ENCODE measurements around the gene CETN3. TPM values are rescaled to one million over a fixed set of nuclear protein-coding genes. Genes with fewer than 3 reads are reported as not detected.

The CETN3 gene
- total RNA-seq, 1 experiment from 2014 or later: 42.8 TPM

DNA sequence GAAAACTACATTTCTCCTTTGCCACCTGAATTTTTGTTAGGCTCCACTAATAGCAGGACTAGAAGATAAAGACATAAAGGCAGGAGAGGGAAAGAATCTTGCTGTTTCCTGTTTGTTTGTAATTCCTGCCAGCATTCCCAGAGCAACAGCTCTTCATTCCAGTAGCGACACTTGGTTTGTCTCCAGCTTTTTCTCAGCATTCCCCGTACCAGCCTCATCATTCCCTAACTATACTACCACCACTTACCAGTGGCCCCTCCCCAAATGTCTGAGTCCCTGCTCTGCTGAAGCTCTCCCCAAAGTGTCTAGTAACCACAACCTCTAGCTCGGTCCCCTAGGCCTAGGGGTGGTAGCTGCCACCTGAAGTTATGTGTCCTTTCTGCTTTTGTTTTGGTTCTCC lies 18.6 kb downstream of the CETN3 start:
- BruUV-seq (replicated peaks): no TSS peak
- H3K9me2 ChIP-seq (ENCODE audit: insufficient read depth): no peaks in the 10 kb centered on the region
- no peaks in the 10 kb centered on the region for H3K79me2 ChIP-seq (ENCODE audit: insufficient read depth, low read length)
- H3K4me1 ChIP-seq (ENCODE audit: control insufficient read depth in 1 of 2, insufficient read depth in 2 of 2, low read length in 2 of 2): peaks cover 14 to 20% of the 10 kb centered on the region in 2 experiments
- H4K20me1 ChIP-seq (ENCODE audit: insufficient read depth): no peaks in the 10 kb centered on the region
- no peaks in the 10 kb centered on the region for H3K27me3 ChIP-seq (ENCODE audit: insufficient read depth, low read length)
- no peak for DNase-seq (ENCODE audit: low read depth, low spot score)
- TF ChIP-seq ZNF274 (IDR thresholded peaks at IDR 0.05; ENCODE audit: low read depth, low read length) (no peak), SP1 (IDR thresholded peaks at IDR 0.05; ENCODE audit: low read depth) (no peak), TCF7L2 (IDR thresholded peaks at IDR 0.05; ENCODE audit: borderline replicate concordance, extremely low read depth, insufficient read depth, insufficient read length) (no peak), EZH2 (IDR thresholded peaks at IDR 0.05) (no peak), POLR2AphosphoS5 (IDR thresholded peaks at IDR 0.05; ENCODE audit: low read depth, low read length) (no peak), CBX3 (IDR thresholded peaks at IDR 0.05; ENCODE audit: low read depth) (no peak), ZFX (IDR thresholded peaks at IDR 0.05) (no peak), ELF1 (IDR thresholded peaks at IDR 0.05; ENCODE audit: borderline replicate concordance, low read depth) (no peak), EGR1 (IDR thresholded peaks at IDR 0.05; ENCODE audit: low read depth) (no peak), ZBTB33 (IDR thresholded peaks at IDR 0.05; ENCODE audit: extremely low read depth, insufficient replicate concordance, low read length) (no peak), EZH2phosphoT487 (IDR thresholded peaks at IDR 0.05; ENCODE audit: borderline replicate concordance) (no peak)
- no peak overlapping the region for H3K4me3 ChIP-seq (replicated peaks in 1 of 2; ENCODE audit: low read depth in 1 of 2, low read length in 2 of 2)
- intact Hi-C loops (cut with micrococcal nuclease): no loop called here
- H3K4me2 ChIP-seq (ENCODE audit: low read length): no peak overlapping the region
- RAD21 ChIA-PET (ENCODE audit: low non-redundant PET in 1 of 2, low total read pairs in 2 of 2, uncharacterized antibody in 2 of 2, unreplicated experiment in 2 of 2): interaction anchor here in 1 of 2 experiments (0.7 kb wide), 1 partner anchor 19 kb away, joined by 5 read pairs; the partner anchor contains the start of gene CETN3
- peaks cover 2 to 3% of the 10 kb centered on the region in 2 experiments; a peak in 2 of 4 replicates for H3K36me3 ChIP-seq (ENCODE audit: control insufficient read depth in 1 of 2, insufficient read depth in 2 of 2, low read length in 2 of 2)
- no peak overlapping the region for H3K9ac ChIP-seq (ENCODE audit: low read length)
- no peaks in the 10 kb centered on the region for H3K9me3 ChIP-seq (ENCODE audit: control insufficient read depth in 1 of 2, insufficient read depth in 1 of 2, low read depth in 1 of 2, low read length in 2 of 2)
- H2AFZ ChIP-seq (ENCODE audit: low read depth, low read length, poor library complexity, severe bottlenecking): no peak overlapping the region
- H3K27ac ChIP-seq (ENCODE audit: low read depth, low read length): no peak overlapping the region
- CTCF ChIA-PET: no interaction called here
- ATAC-seq: no peak
- POLR2A ChIA-PET: interaction anchor here (2.2 kb wide), 1 partner anchor 19 kb away, joined by 9 read pairs; the partner anchor contains the start of gene CETN3
